Liver (tissue), 9 donors: ENCODE measurements around the gene RANBP6. TPM values are rescaled to one million over a fixed set of nuclear protein-coding genes. Genes with fewer than 3 reads are reported as not detected.

ENCODE experiments used
- DNase-seq: peaks from one replicate; pipeline ENCODE4 v3.0.0-alpha.2; 2017; ENCODE audit warnings: low spot score
- H3K27ac ChIP-seq, 2 donors: one replicate each; pipeline ENCODE4 v1.7.0; 2013; ENCODE audit warnings: inconsistent platforms in 2 of 2, low read length in 2 of 2, control low read depth in 1 of 2, low read depth in 1 of 2, mild to moderate bottlenecking in 1 of 2
- H3K27me3 ChIP-seq, 4 donors: one replicate each; pipeline versions ENCODE4 v1.6.1 to v1.7.0; 2013; ENCODE audit warnings: low read length in 3 of 4, inconsistent platforms in 1 of 4, mild to moderate bottlenecking in 1 of 4, moderate library complexity in 1 of 4; ENCODE audit not compliant: control insufficient read depth in 4 of 4, insufficient read depth in 4 of 4
- H3K36me3 ChIP-seq, 4 donors: one replicate each; pipeline versions ENCODE4 v1.6.1 to v1.7.0; 2013; ENCODE audit warnings: low read length in 3 of 4, mild to moderate bottlenecking in 3 of 4, low read depth in 1 of 4, moderate library complexity in 1 of 4; ENCODE audit not compliant: control insufficient read depth in 4 of 4, insufficient read depth in 3 of 4
- H3K4me1 ChIP-seq, 4 donors: one replicate each; pipeline versions ENCODE4 v1.6.1 to v1.7.0; 2013; ENCODE audit warnings: low read length in 3 of 4, mild to moderate bottlenecking in 3 of 4, moderate library complexity in 1 of 4; ENCODE audit not compliant: control insufficient read depth in 4 of 4, insufficient read depth in 4 of 4
- H3K4me3 ChIP-seq, 3 donors: one replicate each; pipeline versions ENCODE4 v1.6.1 to v1.7.0; 2013; ENCODE audit warnings: low read length in 3 of 3, control low read depth in 1 of 3, low read depth in 1 of 3, mild to moderate bottlenecking in 1 of 3
- H3K9ac ChIP-seq, 2 donors: one replicate each; pipeline ENCODE4 v1.7.0; 2013; ENCODE audit warnings: low read length in 2 of 2, mild to moderate bottlenecking in 2 of 2, moderate library complexity in 2 of 2, control low read depth in 1 of 2, low read depth in 1 of 2
- H3K9me3 ChIP-seq, 4 donors: one replicate each; pipeline versions ENCODE4 v1.6.1 to v1.7.0; 2013; ENCODE audit warnings: low read length in 3 of 4; ENCODE audit not compliant: control insufficient read depth in 4 of 4
- EGR1 ChIP-seq, 2 donors: IDR thresholded peaks; 2 replicates each; pipeline ENCODE4 v1.6.1; 2016 to 2018; ENCODE audit warnings: antibody characterized with exemption in 2 of 2, low read depth in 2 of 2
- FOXA2 ChIP-seq: IDR thresholded peaks from 2 replicates; pipeline ENCODE4 v1.6.1; 2016; ENCODE audit warnings: antibody characterized with exemption
- GABPA ChIP-seq, 2 donors: IDR thresholded peaks in 1 of 2; conservative IDR thresholded peaks in 1 of 2; 2 replicates each; pipeline ENCODE4 v1.6.1; 2016; ENCODE audit warnings: antibody characterized with exemption in 2 of 2, mild to moderate bottlenecking in 1 of 2, moderate library complexity in 1 of 2
- HNF4A ChIP-seq, 2 donors: conservative IDR thresholded peaks; 2 replicates each; pipeline ENCODE4 v1.6.1; 2016; ENCODE audit warnings: antibody characterized with exemption in 2 of 2, mild to moderate bottlenecking in 2 of 2
- HNF4G ChIP-seq: IDR thresholded peaks from 2 replicates; pipeline ENCODE4 v1.6.1; 2016; ENCODE audit warnings: antibody characterized with exemption
- RAD21 ChIP-seq, 2 donors: IDR thresholded peaks; 2 replicates each; pipeline ENCODE4 v1.6.1; 2016; ENCODE audit warnings: antibody characterized with exemption in 2 of 2, mild to moderate bottlenecking in 2 of 2
- RXRA ChIP-seq, 2 donors: IDR thresholded peaks; 2 replicates each; pipeline ENCODE4 v1.6.1; 2017 to 2018; ENCODE audit warnings: antibody characterized with exemption in 2 of 2, mild to moderate bottlenecking in 1 of 2
- SP1 ChIP-seq: IDR thresholded peaks from 2 replicates; pipeline ENCODE4 v1.6.1; 2018; ENCODE audit warnings: antibody characterized with exemption, mild to moderate bottlenecking
- YY1 ChIP-seq: IDR thresholded peaks from 2 replicates; pipeline ENCODE4 v1.6.1; 2016; ENCODE audit warnings: antibody characterized with exemption, mild to moderate bottlenecking
- WGBS: extraction: QIAGEN DNeasy Blood & Tissue Kit; methylation state at CpG from one replicate; pipeline ENCODE4 v1.1.7; 2013; 5-methylcytosine and 5-hydroxymethylcytosine counted together
- polyA plus RNA-seq, 2 donors: library from polyadenylated mRNA; stranded (reverse) in 1 of 2; unstranded in 1 of 2; fragments of 200-250 nt in 1 of 2; fragments of >200 nt in 1 of 2; fragmentation: Nextera tagmentation in 1 of 2; extraction: Ambion mirVana in 1 of 2; gene quantifications; one replicate each; pipeline versions ENCODE4 v1.2.1 to v1.2.3, GENCODE V29; 2013 to 2015
- total RNA-seq, 2 donors: library from RNA; depleted of rRNA; stranded (reverse); fragments of >200 nt; gene quantifications; one replicate each; pipeline ENCODE4 v1.2.3, GENCODE V29; 2014
- TF ChIP-seq, protein P1 (sequence below): fragments of 150-350 bp; IDR thresholded peaks from 2 replicates; pipeline ENCODE4 v1.5.1; 2017; ENCODE audit warnings: improper control_type of control experiment, low read depth, low read length; ENCODE audit not compliant: missing input control
- TF ChIP-seq, protein P2 (sequence below): IDR thresholded peaks from 2 replicates; pipeline ENCODE4 v1.6.1; 2016; ENCODE audit warnings: antibody characterized with exemption
- TF ChIP-seq, protein P3 (sequence below): IDR thresholded peaks from 2 replicates; pipeline ENCODE4 v1.6.1; 2016; ENCODE audit warnings: antibody characterized with exemption, mild to moderate bottlenecking
- donor health status: healthy.
- donor health status: healthy.
- donor health status: healthy.
- donor health status: healthy.
- donor health status: healthy.

The RANBP6 gene
- total and polyA plus RNA-seq, 4 donors = 6.2 to 15.9 (median 11.1) TPM

DNA sequence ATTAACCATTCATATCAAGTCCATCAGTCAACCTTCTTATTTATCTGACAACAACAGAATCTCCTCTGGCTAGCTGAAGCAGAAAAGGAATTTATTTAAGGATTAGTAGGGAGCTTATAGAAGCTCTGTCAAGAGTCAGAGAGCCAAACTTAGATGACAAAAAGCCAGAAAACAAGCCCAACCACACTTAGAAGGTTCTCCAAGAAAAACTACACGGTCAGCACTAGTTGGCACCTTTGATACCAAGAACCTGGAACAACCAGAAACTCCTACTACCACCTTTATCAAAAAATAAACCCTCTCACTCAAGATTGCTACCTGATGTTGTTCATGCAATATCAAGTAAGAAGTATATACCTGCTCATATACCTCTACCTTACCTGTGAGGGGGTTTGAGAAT, 36.9 kb downstream of the RANBP6 start (continued):
- TF ChIP-seq, protein P1, sequence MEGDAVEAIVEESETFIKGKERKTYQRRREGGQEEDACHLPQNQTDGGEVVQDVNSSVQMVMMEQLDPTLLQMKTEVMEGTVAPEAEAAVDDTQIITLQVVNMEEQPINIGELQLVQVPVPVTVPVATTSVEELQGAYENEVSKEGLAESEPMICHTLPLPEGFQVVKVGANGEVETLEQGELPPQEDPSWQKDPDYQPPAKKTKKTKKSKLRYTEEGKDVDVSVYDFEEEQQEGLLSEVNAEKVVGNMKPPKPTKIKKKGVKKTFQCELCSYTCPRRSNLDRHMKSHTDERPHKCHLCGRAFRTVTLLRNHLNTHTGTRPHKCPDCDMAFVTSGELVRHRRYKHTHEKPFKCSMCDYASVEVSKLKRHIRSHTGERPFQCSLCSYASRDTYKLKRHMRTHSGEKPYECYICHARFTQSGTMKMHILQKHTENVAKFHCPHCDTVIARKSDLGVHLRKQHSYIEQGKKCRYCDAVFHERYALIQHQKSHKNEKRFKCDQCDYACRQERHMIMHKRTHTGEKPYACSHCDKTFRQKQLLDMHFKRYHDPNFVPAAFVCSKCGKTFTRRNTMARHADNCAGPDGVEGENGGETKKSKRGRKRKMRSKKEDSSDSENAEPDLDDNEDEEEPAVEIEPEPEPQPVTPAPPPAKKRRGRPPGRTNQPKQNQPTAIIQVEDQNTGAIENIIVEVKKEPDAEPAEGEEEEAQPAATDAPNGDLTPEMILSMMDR = no peak
- TF ChIP-seq RXRA (IDR thresholded peaks at IDR 0.05) = no peak
- no peak for TF ChIP-seq HNF4G
- no peak for TF ChIP-seq RAD21 (IDR thresholded peaks at IDR 0.05)
- TF ChIP-seq, protein P2, sequence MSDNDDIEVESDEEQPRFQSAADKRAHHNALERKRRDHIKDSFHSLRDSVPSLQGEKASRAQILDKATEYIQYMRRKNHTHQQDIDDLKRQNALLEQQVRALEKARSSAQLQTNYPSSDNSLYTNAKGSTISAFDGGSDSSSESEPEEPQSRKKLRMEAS = no peak
- TF ChIP-seq GABPA (IDR thresholded peaks at IDR 0.05 in 1 of 2, conservative IDR thresholded peaks at IDR 0.05 in 1 of 2) = no peak
- TF ChIP-seq EGR1 (IDR thresholded peaks at IDR 0.05; ENCODE audit: low read depth in 2 of 2) = no peak
- no peak for TF ChIP-seq HNF4A (conservative IDR thresholded peaks at IDR 0.05)
- TF ChIP-seq FOXA2 = no peak

DNA sequence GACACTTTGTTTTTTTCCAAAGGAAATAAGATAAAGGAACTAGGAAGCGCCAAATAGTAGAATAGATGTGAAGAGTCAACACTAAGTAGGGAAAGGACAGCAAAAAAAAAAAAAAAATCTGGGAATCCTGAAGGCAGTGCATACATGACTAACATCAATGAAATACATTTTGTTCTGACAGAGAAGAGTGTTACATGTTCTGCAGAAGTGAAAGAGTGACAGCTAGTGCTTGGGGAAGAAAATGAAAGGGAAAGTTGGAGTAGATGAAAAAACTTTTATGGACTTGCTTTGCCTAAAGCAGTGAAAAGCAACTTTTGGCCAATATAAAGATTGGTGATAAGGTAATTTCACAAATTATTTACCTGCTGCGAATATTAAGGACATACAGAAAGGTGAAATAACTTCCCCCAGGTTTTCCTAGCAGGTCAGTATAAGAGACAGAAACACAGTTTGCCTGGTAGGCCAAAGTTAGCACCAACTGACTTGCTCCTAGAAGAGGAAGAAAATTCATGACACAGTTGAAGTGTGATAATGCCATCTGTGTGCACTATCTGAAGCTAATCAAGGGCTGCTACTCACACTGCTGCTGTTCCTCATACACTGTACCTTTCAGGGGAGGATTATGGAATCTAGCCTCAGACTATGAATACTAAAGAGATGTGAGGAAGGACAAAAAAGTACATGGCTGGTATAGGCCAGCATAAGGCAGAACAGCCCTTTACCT, 38.6 kb downstream of the RANBP6 start:
- peak overlapping the region; percentile 0 to 45 for H3K9ac ChIP-seq
- no peak for DNase-seq
- 44% methylated on average over 2 of the region's 2 CpGs for WGBS

DNA sequence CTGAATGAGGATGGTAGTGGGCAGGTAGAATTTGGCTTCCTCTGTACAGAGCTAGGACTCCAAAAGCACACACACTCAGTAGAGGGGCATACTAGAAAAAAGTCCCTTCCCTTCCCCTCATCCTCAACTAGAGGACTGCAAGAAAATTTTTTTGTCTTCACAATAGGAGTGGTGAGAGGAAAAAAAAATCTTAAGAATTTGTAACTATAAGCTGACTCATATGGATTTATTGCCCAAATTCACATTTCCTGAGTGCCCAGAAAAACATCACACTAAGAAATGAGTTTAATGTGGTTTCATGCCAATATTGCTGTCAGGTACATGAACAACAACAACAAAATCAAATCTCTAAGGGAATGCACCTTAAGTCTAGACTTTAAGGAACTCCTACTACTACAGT, 43.7 kb downstream of the RANBP6 start:
- H3K9ac ChIP-seq = no peak overlapping the region
- peaks cover 0 to 14% (median 3%) of the 10 kb centered on the region in 4 donors for H3K36me3 ChIP-seq
- H3K4me1 ChIP-seq = peaks cover 0 to 3% (median 1%) of the 10 kb centered on the region in 4 donors
- no peak overlapping the region for H3K4me3 ChIP-seq
- no peaks in the 10 kb centered on the region for H3K27me3 ChIP-seq
- DNase-seq = no peak
- no peaks in the 10 kb centered on the region for H3K9me3 ChIP-seq
- H3K27ac ChIP-seq = no peak overlapping the region
- no peak for TF ChIP-seq FOXA2
- TF ChIP-seq, protein P1 = no peak
- no peak for TF ChIP-seq SP1
- no peak for TF ChIP-seq RAD21 (IDR thresholded peaks at IDR 0.05)
- TF ChIP-seq, protein P2 = no peak
- TF ChIP-seq YY1 = no peak
- no peak for TF ChIP-seq HNF4G
- TF ChIP-seq RXRA (IDR thresholded peaks at IDR 0.05) = no peak
- TF ChIP-seq, protein P3, sequence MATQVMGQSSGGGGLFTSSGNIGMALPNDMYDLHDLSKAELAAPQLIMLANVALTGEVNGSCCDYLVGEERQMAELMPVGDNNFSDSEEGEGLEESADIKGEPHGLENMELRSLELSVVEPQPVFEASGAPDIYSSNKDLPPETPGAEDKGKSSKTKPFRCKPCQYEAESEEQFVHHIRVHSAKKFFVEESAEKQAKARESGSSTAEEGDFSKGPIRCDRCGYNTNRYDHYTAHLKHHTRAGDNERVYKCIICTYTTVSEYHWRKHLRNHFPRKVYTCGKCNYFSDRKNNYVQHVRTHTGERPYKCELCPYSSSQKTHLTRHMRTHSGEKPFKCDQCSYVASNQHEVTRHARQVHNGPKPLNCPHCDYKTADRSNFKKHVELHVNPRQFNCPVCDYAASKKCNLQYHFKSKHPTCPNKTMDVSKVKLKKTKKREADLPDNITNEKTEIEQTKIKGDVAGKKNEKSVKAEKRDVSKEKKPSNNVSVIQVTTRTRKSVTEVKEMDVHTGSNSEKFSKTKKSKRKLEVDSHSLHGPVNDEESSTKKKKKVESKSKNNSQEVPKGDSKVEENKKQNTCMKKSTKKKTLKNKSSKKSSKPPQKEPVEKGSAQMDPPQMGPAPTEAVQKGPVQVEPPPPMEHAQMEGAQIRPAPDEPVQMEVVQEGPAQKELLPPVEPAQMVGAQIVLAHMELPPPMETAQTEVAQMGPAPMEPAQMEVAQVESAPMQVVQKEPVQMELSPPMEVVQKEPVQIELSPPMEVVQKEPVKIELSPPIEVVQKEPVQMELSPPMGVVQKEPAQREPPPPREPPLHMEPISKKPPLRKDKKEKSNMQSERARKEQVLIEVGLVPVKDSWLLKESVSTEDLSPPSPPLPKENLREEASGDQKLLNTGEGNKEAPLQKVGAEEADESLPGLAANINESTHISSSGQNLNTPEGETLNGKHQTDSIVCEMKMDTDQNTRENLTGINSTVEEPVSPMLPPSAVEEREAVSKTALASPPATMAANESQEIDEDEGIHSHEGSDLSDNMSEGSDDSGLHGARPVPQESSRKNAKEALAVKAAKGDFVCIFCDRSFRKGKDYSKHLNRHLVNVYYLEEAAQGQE = no peak

More for the DNA sequence above, 38.6 kb downstream of the RANBP6 start:
- H3K27me3 ChIP-seq = no peaks in the 10 kb centered on the region
- H3K9me3 ChIP-seq = no peaks in the 10 kb centered on the region
- TF ChIP-seq RAD21 (IDR thresholded peaks at IDR 0.05) = peak; percentile 71 to 75
- TF ChIP-seq, protein P3 = no peak
- H3K4me3 ChIP-seq = no peak overlapping the region
- H3K27ac ChIP-seq = peak overlapping the region; percentile 32 to 52
- peaks cover 0 to 11% (median 8%) of the 10 kb centered on the region in 4 donors for H3K4me1 ChIP-seq
- peaks cover 0 to 2% (median 0%) of the 10 kb centered on the region in 4 donors for H3K36me3 ChIP-seq
